Hematopoietic multipotent progenitor cell treated with erythropoietin and hydrocortisone succinate and interleukin-3 and kit ligand, for 17 days (in vitro differentiated cells): ENCODE results near the gene PARVA.

ENCODE experiments used
- DNase-seq: peaks from one replicate; pipeline ENCODE4 v3.0.0-alpha.2; 2015; ENCODE audit warnings: low spot score

The PARVA gene

GRCh38 chr11:12376259-12377081 lies 901 bp upstream of the PARVA start:
- no peak for DNase-seq

DNA sequence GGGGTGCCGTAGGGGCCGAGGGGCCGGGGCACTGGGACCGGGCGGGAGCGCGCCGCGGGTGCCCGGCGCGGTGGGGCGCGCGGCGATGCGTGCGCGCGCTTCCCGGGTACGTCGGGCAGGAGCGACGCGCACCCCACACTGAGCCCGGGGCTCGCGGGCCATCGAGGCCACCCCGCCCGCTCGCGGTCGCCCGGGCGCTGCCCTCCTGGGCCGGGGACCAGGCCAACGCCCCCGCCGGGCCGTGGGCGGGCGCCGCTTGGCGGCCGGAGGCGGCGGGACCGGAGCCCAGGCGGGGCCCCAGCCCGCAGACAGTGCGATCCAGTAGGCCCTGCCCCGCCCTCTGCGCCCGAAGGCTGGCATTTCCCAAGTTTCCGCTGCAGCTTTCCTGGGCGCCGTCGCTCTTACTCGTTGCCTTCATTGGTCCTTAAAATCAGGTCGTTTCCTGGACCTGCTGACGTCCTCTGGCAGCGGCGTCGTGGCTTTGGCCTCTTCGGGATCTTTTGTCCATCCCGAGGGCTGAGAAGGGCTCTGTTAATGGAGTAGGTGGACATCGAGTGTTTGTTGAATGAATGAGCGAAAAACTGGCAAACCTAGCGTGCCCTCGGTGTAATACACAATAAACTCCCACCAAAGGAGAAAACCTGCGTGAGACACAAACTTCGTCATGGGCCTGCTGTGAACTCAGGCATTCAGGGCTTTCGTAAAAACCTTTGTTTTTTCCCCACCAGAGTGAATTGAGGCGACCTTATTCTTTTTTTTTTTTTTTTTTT lies 638 bp downstream of the PARVA start:
- no peak for DNase-seq

- DNase-seq = no peak
Measured at GRCh38 chr11:12380565-12381325, 3.4 kb downstream of the PARVA start.

DNA sequence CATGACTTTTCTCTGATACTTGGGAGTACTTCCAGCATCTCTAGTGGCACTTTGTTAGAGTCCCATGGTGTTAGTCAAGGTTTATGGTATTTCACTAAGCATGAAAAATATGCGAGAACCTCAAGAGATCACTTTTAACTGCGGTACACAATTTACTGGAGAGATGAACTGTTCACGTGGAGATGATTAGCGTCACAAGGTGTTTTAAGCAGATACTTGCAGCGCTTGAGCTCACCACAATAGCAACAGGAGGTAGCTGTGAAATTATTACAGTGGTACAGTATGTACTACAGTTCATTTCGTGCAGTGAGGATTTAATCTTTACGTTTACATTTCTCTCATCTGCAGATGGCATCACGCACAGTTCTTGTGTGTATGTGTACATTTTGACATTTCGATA lies 4.5 kb downstream of the PARVA start:
- no peak for DNase-seq

GRCh38 chr11:12382451-12382850 lies 5.1 kb downstream of the PARVA start:
- no peak for DNase-seq

DNA sequence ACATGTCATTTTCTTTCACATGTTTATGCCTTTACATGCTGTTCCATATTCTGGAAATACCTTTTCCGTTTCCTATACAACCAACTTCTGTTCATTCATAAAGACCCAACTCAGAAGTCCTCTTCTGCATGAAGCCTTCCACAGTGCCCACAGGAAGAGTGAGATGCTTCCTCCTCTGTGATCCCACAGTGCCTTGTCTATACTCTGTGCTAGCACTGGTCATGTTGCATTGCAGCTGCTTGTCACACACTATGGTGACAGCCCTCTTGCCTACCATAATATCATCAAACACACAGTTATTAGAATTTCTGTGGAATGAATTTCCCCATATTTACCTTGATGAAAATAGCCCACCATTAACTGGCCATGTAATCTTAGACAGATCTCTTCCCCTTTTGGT lies 8.9 kb downstream of the PARVA start:
- DNase-seq = no peak

DNA sequence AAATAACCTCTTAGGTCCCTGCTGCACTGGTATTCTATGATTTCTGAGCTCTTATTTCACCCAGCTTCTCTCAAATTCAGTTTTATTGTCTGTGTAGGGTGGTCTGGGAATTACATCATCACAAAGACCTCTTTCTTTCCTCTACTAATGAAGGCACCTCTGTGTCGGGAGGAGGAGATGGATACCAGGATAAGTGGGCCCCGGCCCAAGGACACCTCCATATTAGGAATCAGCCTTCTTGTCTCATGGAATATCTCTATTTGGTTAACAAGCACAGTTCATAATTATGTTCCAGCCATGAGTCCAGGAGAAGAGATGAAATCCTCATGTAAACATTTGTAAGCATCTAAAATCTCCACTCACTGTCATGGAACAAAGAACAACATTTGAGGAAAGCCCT lies 9.4 kb downstream of the PARVA start:
- DNase-seq = no peak

- no peak for DNase-seq
Measured at GRCh38 chr11:12388173-12388572, 10.8 kb downstream of the PARVA start.

DNA sequence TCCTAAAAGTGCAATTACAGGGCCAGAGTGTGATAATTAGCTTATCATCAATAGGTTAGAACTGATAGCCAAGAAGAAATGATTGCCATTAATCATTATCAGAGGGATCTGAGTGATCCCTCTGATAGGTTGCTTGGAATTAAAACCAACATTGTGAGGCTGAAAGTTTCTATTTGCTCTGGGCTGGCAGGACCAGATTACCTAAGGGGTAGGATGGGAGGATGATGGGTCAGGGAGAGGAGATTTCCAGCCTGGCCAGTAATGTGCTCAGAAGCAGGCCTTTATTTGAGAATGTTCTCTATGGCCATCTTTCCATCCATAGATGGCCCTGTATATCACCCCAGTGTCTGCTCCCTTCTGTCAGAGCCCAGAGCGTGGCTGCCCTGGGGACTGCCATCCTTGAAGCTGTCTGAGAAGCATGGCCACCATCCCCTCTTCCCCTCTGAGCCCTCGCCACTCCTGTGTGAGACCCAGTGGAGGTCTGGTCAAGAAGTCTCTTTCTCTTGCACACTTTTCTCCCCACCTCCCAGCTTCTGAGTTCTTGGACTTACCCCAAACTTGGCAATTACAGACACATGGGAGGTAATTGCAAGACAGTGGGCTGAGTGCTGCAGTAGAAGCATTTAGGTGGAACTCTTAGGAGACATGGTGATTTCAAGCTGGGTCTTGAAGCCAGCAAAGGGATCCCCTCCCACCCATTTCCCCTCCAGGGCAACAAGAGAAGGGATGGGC lies 11.7 kb downstream of the PARVA start:
- DNase-seq = no peak

DNA sequence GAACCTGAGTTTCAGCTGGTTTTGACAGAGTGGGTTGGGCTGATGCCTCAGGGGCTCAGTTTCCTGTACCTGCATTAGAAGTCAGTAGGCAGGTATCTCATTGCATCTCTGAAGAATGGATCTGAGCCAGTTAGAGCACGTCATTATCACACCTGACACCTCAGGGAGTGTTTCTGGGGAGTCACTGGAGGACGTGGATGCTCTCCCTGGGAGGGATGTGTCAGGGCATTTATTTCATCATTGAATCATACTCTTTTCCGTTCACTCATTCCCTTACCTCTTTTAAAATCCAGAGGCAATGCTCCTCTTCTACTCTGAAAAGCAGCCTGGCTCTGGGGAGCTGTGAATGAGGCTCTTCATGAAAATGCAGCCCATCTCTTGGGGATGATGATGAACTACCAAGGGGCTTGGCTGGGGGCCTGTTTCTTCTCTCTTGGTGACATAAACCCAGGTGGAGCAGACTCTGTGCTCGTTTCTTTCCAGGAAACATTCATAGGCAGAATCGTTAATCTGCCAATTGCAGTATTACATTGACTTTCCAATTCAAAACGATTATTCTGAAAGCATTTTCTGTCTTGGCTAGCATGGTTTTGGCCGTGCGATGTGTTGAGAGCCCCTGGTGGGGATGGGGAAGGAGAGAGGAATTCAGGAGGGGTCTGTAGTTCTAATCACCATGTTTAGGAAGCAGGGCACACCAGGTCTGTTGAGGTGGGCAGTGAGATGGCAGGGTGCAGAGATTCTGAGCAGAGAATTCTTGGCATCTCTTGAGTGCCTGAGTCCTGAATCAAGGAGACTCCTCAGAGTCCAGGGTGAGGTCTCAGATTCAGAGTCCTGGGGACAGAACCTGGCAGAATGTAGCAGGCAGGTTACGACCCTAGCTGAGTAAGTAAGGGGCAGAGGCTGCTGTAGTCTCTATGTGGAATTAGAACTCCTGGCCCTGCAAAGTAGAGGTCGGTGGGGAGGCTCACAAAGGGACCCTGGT lies 12.6 kb downstream of the PARVA start:
- DNase-seq = no peak

- DNase-seq = no peak
Measured at GRCh38 chr11:12390687-12391110, 13.3 kb downstream of the PARVA start.

DNA sequence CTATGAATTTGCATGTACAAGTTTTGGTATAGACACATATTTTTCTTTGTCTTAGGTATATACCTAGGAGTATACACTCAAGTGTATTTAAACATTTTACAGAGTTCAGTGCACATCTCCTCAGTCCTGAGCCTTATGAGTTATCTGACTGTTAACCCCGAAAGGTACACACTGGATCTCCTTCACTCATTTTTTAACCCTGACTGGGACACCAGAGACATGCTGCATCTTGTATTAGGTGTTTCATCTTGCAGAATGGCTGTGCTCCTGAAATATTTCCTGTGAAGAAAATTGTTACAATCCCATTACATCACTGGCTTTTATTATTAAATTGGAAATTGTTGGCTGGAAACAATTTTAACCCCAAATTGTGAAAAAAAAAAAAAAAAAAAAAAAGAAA lies 15.3 kb downstream of the PARVA start:
- no peak for DNase-seq

- no peak for DNase-seq
Measured at GRCh38 chr11:12393691-12394090, 16.3 kb downstream of the PARVA start.

DNA sequence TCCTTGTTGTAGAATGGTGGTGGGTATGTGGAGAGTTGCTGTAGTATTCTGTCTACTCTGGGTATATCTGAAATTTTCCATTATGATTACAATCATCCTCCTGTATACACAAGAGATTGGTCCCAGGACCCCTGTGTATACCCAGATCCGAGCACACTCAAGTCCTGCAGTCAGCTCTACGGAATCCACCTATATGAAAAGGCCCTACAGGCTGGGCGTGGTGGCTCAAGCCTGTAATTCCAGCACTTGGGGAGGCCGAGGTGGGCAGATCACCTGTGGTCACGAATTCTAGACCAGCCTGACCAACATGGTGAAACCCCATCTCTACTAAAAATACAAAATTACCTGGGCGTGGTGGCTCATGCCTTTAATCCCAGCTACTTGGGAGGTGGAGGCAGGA lies 17.2 kb downstream of the PARVA start:
- no peak for DNase-seq

GRCh38 chr11:12395333-12395732 lies 18.0 kb downstream of the PARVA start:
- DNase-seq = no peak

DNA sequence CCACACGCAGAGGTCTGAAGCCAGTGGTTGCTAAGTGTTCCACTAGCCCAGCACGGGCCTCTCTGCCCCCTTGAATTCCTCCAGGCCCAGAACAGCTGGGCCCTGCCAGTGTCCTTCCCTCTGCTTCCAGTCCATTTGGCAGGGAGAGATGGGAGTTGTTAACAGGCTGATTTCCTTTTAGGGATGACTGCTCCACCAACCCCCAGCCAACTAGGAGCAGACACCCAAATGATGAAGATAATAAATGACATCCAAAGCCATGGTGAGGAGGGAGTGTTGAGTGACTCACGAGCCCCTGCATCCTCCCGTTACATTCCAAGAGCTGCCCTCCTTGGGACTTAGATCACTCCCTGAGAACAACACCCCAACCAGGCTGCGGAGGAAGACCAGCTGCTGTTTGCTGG lies 20.6 kb downstream of the PARVA start:
- DNase-seq = no peak

DNA sequence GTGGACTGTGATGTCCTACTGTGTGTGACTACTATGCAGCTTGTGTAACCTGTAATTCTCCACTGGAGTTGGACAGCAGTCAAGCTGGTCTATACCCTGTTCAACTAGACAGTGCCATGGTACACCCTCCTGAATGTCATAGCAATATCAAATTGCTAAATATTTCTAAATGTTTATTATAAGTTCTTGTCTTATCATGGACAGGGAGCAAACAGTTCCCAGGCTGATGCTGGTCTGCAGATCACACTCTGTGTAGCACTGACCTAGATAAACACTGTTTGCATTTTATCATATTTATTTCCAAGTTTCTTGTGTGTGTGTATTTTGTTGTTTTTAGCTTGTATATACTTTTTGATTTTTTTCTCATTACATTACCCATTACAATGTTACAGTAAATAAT lies 22.0 kb downstream of the PARVA start:
- no peak for DNase-seq

DNA sequence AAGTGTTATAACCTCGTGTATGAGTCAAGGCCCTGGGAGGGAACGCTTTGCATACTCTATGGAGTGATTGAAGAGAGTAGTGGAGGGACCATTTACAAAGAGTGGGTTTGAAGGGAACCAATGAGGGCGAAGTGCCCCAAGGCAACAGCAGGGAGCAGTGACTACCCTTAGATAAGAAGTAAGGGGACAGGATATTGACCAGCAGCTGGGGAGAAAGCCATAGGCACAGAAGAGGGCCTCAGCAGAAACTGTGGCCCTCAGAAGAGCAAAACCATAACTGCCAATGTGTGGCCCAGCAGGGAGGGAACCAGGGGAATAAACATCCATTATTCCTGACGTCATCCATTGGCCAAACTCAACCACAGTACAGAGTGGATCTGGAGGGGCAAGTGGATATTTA lies 24.7 kb downstream of the PARVA start:
- DNase-seq = no peak

DNA sequence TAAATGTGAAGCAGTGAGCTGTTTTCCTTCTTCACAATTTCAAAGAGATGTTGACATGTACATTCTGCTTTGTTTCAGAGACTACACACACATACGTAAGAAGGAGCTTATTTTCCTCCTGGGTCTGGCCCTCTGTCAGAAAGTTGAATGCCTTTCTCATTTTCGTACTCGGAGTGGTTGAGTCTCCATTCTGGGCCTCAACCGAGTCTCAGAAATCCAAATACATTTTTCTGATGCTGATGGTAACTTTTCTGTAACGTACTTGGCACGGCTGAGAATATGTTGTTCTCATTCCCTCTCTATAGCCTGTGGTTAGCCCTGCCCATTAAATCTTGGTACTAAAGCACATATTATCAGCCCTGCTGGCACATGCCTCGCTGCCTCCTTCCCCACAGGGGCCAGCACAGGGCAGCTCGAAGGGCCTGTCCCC lies 25.3 kb downstream of the PARVA start:
- DNase-seq = no peak

- DNase-seq = no peak
Measured at GRCh38 chr11:12403122-12403996, 26.0 kb downstream of the PARVA start.
